Stimulated activated CD4-positive, alpha-beta T cell treated with anti-CD3 and anti-CD28 coated beads, Interleukin-15, amount 100 ng/mL, for 1 hour (primary cell): ENCODE data around the gene TBX19.

Experiments
- DNase-seq, 2 donors: peaks; one replicate each; pipeline ENCODE4 v3.0.0-alpha.2; 2020; ENCODE audit warnings: low read depth in 1 of 2, low spot score in 1 of 2

The TBX19 gene

GRCh38 chr1:168280296-168280927 is at the start of gene TBX19:
TSS of gene TBX19 (plus strand) at chr1:168280877. CDS start at chr1:168281091, 214 bp downstream.
- no peak for DNase-seq

GRCh38 chr1:168234846-168235547 is 45.7 kb upstream of the TBX19 start:
- no peak for DNase-seq

- DNase-seq = no peak
Observed at GRCh38 chr1:168235548-168235885, 45.2 kb upstream of the TBX19 start.

- no peak for DNase-seq
Observed at GRCh38 chr1:168235937-168236336, 44.7 kb upstream of the TBX19 start.

GRCh38 chr1:168236836-168237611 is 43.7 kb upstream of the TBX19 start:
- DNase-seq = no peak

- no peak for DNase-seq
Observed at GRCh38 chr1:168243198-168243597, 37.5 kb upstream of the TBX19 start.

GRCh38 chr1:168243636-168244212 is 37.0 kb upstream of the TBX19 start:
- no peak for DNase-seq

GRCh38 chr1:168245042-168245441 is 35.6 kb upstream of the TBX19 start:
- DNase-seq = no peak

GRCh38 chr1:168246506-168246905 is 34.2 kb upstream of the TBX19 start:
- no peak for DNase-seq

- DNase-seq = no peak
Observed at GRCh38 chr1:168252204-168252733, 28.4 kb upstream of the TBX19 start.

- DNase-seq = no peak
Observed at GRCh38 chr1:168256164-168256563, 24.5 kb upstream of the TBX19 start.

GRCh38 chr1:168257397-168257796 is 23.3 kb upstream of the TBX19 start:
- no peak for DNase-seq

- DNase-seq = no peak
Observed at GRCh38 chr1:168259567-168259966, 21.1 kb upstream of the TBX19 start.

- no peak for DNase-seq
Observed at GRCh38 chr1:168260393-168260792, 20.3 kb upstream of the TBX19 start.

GRCh38 chr1:168261390-168261789 is 19.3 kb upstream of the TBX19 start:
- DNase-seq = no peak

- no peak for DNase-seq
Observed at GRCh38 chr1:168263130-168263529, 17.5 kb upstream of the TBX19 start.

GRCh38 chr1:168264296-168264695 is 16.4 kb upstream of the TBX19 start:
- no peak for DNase-seq

GRCh38 chr1:168265596-168265995 is 15.1 kb upstream of the TBX19 start:
- DNase-seq = no peak

GRCh38 chr1:168266644-168267186 is 14.0 kb upstream of the TBX19 start:
- DNase-seq = no peak

- DNase-seq = no peak
Observed at GRCh38 chr1:168271636-168272035, 9.0 kb upstream of the TBX19 start.

GRCh38 chr1:168273575-168273974 is 7.1 kb upstream of the TBX19 start:
- DNase-seq = no peak
